Measurements from ENCODE around the gene B9D1. TPM values are rescaled to one million over a fixed set of nuclear protein-coding genes. Genes with fewer than 3 reads are reported as not detected.

The B9D1 gene
- total RNA-seq, 1 donor from 2014 or later = 6.7 TPM

DNA sequence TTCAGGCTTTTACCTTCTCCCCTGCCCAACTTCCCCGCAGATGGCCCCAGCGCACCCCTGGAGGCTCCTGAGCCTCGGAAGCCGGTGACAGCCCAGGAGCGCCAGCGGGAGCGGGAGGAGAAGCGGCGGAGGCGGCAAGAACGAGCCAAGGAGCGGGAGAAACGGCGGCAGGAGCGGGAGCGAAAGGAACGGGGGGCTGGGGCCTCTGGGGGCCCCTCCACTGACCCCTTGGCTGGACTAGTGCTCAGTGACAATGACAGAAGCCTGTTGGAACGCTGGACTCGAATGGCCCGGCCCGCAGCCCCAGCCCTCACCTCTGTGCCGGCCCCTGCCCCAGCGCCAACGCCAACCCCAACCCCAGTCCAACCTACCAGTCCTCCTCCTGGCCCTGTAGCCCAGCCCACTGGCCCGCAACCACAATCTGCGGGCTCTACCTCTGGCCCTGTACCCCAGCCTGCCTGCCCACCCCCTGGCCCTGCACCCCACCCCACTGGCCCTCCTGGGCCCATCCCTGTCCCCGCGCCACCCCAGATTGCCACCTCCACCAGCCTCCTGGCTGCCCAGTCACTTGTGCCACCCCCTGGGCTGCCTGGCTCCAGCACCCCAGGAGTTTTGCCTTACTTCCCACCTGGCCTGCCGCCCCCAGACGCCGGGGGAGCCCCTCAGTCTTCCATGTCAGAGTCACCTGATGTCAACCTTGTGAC lies 19.4 kb upstream of the B9D1 start:
- intact Hi-C loops (cut with micrococcal nuclease) = no loop called here
- Mint-ChIP-seq H3K27me3 (no peaks in the 10 kb centered on the region), H3K27ac (no peak overlapping the region), H3K36me3 (ENCODE audit: low read depth) (peaks cover 65% of the 10 kb centered on the region), H3K4me3 (no peak overlapping the region), H3K9me3 (no peaks in the 10 kb centered on the region), H3K4me1 (peaks cover 14% of the 10 kb centered on the region)
- ATAC-seq (ENCODE audit: low read depth) = no peak
- ChIA-PET POLR2A (no interaction called here), CTCF (no interaction called here)
- DNase-seq = no peak
- TF ChIP-seq, protein P1, sequence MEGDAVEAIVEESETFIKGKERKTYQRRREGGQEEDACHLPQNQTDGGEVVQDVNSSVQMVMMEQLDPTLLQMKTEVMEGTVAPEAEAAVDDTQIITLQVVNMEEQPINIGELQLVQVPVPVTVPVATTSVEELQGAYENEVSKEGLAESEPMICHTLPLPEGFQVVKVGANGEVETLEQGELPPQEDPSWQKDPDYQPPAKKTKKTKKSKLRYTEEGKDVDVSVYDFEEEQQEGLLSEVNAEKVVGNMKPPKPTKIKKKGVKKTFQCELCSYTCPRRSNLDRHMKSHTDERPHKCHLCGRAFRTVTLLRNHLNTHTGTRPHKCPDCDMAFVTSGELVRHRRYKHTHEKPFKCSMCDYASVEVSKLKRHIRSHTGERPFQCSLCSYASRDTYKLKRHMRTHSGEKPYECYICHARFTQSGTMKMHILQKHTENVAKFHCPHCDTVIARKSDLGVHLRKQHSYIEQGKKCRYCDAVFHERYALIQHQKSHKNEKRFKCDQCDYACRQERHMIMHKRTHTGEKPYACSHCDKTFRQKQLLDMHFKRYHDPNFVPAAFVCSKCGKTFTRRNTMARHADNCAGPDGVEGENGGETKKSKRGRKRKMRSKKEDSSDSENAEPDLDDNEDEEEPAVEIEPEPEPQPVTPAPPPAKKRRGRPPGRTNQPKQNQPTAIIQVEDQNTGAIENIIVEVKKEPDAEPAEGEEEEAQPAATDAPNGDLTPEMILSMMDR (IDR thresholded peaks at IDR 0.05) = no peak

DNA sequence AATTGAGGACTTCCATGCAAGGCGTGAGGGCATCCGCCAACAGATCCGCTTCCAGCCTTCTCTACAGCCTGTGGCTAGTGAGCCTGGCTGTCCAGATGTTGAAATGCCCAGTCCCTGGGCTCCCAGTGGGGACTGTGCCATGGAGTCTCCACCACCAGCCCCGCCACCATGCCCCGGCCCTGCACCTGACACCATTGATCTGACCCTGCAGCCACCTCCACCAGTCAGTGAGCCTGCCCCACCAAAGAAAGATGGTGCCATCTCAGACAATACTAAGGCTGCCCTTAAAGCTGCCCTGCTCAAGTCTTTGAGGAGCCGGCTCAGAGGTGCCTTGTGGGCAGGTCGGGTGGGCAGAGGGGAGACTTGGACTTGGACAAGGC lies 18.8 kb upstream of the B9D1 start:
- POLR2A ChIA-PET = no interaction called here
- no peak for ATAC-seq (ENCODE audit: low read depth)

DNA sequence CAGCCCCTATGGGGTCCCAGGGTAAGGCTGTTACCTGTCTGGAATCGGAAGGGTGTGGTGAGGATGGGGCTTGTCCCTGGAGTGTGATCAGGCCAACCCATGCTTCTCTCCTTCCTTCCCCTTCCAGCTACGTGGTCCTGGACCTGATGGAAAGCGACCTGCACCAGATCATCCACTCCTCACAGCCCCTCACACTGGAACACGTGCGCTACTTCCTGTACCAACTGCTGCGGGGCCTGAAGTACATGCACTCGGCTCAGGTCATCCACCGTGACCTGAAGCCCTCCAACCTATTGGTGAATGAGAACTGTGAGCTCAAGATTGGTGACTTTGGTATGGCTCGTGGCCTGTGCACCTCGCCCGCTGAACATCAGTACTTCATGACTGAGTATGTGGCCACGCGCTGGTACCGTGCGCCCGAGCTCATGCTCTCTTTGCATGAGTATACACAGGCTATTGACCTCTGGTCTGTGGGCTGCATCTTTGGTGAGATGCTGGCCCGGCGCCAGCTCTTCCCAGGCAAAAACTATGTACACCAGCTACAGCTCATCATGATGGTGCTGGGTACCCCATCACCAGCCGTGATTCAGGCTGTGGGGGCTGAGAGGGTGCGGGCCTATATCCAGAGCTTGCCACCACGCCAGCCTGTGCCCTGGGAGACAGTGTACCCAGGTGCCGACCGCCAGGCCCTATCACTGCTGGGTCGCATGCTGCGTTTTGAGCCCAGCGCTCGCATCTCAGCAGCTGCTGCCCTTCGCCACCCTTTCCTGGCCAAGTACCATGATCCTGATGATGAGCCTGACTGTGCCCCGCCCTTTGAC lies 18.2 kb upstream of the B9D1 start:
- TF ChIP-seq, protein P1 (IDR thresholded peaks at IDR 0.05) = no peak
- CTCF ChIA-PET = no interaction called here
- Mint-ChIP-seq H3K27ac (no peak overlapping the region), H3K4me3 (peak overlapping the region; percentile 26), H3K4me1 (peaks cover 19% of the 10 kb centered on the region), H3K27me3 (no peaks in the 10 kb centered on the region), H3K36me3 (ENCODE audit: low read depth) (peaks cover 65% of the 10 kb centered on the region), H3K9me3 (no peaks in the 10 kb centered on the region)
- DNase-seq (no peak), ATAC-seq (ENCODE audit: low read depth) (no peak)
- intact Hi-C loops (cut with micrococcal nuclease) = no loop called here
- POLR2A ChIA-PET = no interaction called here

More for the DNA sequence above, 18.8 kb upstream of the B9D1 start:
- TF ChIP-seq, protein P1 (IDR thresholded peaks at IDR 0.05) = no peak
- CTCF ChIA-PET = no interaction called here
- Mint-ChIP-seq H3K27ac (no peak overlapping the region), H3K36me3 (ENCODE audit: low read depth) (peaks cover 65% of the 10 kb centered on the region), H3K27me3 (no peaks in the 10 kb centered on the region), H3K4me3 (no peak overlapping the region), H3K4me1 (peaks cover 17% of the 10 kb centered on the region), H3K9me3 (no peaks in the 10 kb centered on the region)
- DNase-seq = no peak
- intact Hi-C loops (cut with micrococcal nuclease) = no loop called here

DNA sequence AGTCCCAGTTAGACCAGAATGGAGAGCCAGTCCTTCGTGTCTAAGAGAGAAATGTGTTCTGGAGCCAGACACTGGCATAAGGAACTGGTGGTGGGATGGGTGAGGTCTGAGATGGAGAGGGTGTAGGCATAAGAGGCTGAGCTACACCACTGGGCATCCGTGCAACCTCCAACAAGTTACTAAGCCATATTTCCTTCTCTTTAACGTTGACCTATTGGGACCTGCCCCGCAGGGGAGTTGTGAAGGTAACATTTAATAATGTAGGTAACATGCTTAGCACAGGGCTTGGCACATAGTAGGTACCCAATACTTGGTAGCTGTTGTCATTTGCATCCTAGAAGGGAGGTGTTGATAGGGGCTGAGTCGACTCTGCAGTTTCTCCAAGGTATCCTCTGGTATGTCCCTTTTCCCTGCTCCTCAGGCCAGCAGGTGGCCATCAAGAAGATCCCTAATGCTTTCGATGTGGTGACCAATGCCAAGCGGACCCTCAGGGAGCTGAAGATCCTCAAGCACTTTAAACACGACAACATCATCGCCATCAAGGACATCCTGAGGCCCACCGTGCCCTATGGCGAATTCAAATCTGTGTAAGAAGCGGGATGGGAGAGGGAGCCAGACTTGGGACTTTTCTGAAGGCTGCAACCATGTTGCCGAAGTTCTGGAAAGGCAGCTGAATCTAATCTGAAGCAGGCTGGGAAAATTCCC lies 17.0 kb upstream of the B9D1 start:
- POLR2A ChIA-PET = no interaction called here
- DNase-seq = no peak
- no peak for ATAC-seq (ENCODE audit: low read depth)

More for the DNA sequence above, 17.0 kb upstream of the B9D1 start:
- Mint-ChIP-seq H3K4me1 (peaks cover 23% of the 10 kb centered on the region), H3K9me3 (no peaks in the 10 kb centered on the region), H3K27me3 (no peaks in the 10 kb centered on the region), H3K27ac (peak overlapping the region; percentile 30), H3K4me3 (peak overlapping the region; percentile 100), H3K36me3 (ENCODE audit: low read depth) (peaks cover 56% of the 10 kb centered on the region)
- TF ChIP-seq, protein P1 (IDR thresholded peaks at IDR 0.05) = no peak
- CTCF ChIA-PET = interaction anchor here (2.9 kb wide), 1 partner anchor 16 kb away, joined by 50 read pairs; the partner anchor contains the start of gene B9D1
- intact Hi-C loops (cut with micrococcal nuclease) = loop anchor here (5.0 to 10.0 kb wide), 6 partner anchors 68 to 1905 kb away; partner anchors contain the start of genes ALDH3A2 and MAP2K3
